Measurements from ENCODE around the gene CDC42BPA. TPM values are rescaled to one million over a fixed set of nuclear protein-coding genes. Genes with fewer than 3 reads are reported as not detected.

The CDC42BPA gene
- total and polyA plus RNA-seq, 2 of the 8 experiments (the other 6 are each of a cell fraction or from before 2014, with no cell fraction given), result 7.1 to 28.5 TPM

GRCh38 chr1:226987623-226988333, 330.5 kb downstream of the CDC42BPA start:
- ChIA-PET POLR2A (ENCODE audit: partially characterized antibody) (no interaction called here), CTCF (ENCODE audit: partially characterized antibody) (interaction anchor here (0.6 to 1.6 kb wide), 2 partner anchors 76 to 459 kb away, joined by 4 read pairs; no protein-coding TSS in a partner anchor)
- Histone ChIP-seq H3K4me3 (ENCODE audit: extremely low read depth in 1 of 4, insufficient read depth in 2 of 4, low read depth in 3 of 4, low read length in 4 of 4) (no peak overlapping the region), H3K4me1 (replicated peaks in 1 of 4; ENCODE audit: control insufficient read depth in 3 of 4, insufficient read depth in 4 of 4, low read length in 3 of 4) (peaks cover 0 to 10% (median 3%) of the 10 kb centered on the region in 4 experiments; a peak in 3 of 7 replicates), H4K91ac (replicated peaks; ENCODE audit: insufficient read length, low read length) (no peak overlapping the region), H2AK5ac (ENCODE audit: low read depth, low read length) (no peak overlapping the region), H3K9ac (replicated peaks in 1 of 4; ENCODE audit: extremely low read depth in 1 of 4, low read depth in 3 of 4, low read length in 3 of 4) (no peak overlapping the region; a peak in 1 of 7 replicates), H3K18ac (ENCODE audit: extremely low read depth, low read length) (no peak overlapping the region), H3K79me1 (ENCODE audit: low read depth, low read length) (no peaks in the 10 kb centered on the region), H3K27me3 (replicated peaks in 1 of 4; ENCODE audit: control insufficient read depth in 3 of 4, extremely low read depth in 1 of 4, insufficient read depth in 3 of 4, low read length in 3 of 4) (no peaks in the 10 kb centered on the region), H2AFZ (ENCODE audit: low read length) (no peak overlapping the region), H2BK120ac (replicated peaks; ENCODE audit: low read depth, low read length) (no peak overlapping the region), H3K4ac (replicated peaks; ENCODE audit: insufficient read length, low read depth, low read length) (no peak overlapping the region), H2BK20ac (ENCODE audit: low read length) (no peak overlapping the region), H3K23me2 (ENCODE audit: low read depth, low read length) (no peaks in the 10 kb centered on the region), H2BK15ac (ENCODE audit: low read length) (no peak overlapping the region), H2BK12ac (ENCODE audit: low read depth, low read length) (no peak overlapping the region), H4K5ac (ENCODE audit: insufficient read length, low read depth, low read length) (no peak overlapping the region), H2BK5ac (ENCODE audit: low read depth, low read length) (no peak overlapping the region; the same call in 1 of the 2 replicates), H3K56ac (replicated peaks; ENCODE audit: insufficient read length, low read depth, low read length) (no peak overlapping the region), H3K36me3 (ENCODE audit: control insufficient read depth in 2 of 4, insufficient read depth in 4 of 4, low read length in 3 of 4) (peaks cover 0 to 9% (median 6%) of the 10 kb centered on the region in 4 experiments; a peak in 6 of 8 replicates), H3K79me2 (ENCODE audit: control insufficient read depth in 1 of 2, insufficient read depth in 2 of 2, low read length in 2 of 2) (no peaks in the 10 kb centered on the region), H3K9me3 (ENCODE audit: insufficient read depth in 2 of 2, low read depth in 1 of 2, low read length in 1 of 2) (no peaks in the 10 kb centered on the region), H3K4me2 (ENCODE audit: insufficient read depth in 1 of 2, low read depth in 2 of 2, low read length in 2 of 2) (no peak overlapping the region), H3K14ac (ENCODE audit: insufficient read length) (no peak overlapping the region), H4K8ac (ENCODE audit: extremely low read depth, insufficient read depth, low read length) (no peak overlapping the region), H4K20me1 (replicated peaks in 1 of 2; ENCODE audit: control insufficient read depth in 1 of 2, insufficient read depth in 2 of 2, low read length in 2 of 2) (peaks cover 2% of the 10 kb centered on the region in 2 experiments), H3K23ac (ENCODE audit: insufficient read length) (no peak overlapping the region), H3K27ac (ENCODE audit: low read depth, low read length) (no peak overlapping the region)
- 91% methylated on average over 16 of the region's 16 CpGs; no CpG with 5 or more reads in 1 of the 2 experiments for WGBS, 2 experiments (ENCODE audit: extremely low coverage in 1 of 2, insufficient coverage in 1 of 2, insufficient read length in 1 of 2, insufficient replicate concordance in 2 of 2, low coverage in 1 of 2, low lambda C conversion rate in 2 of 2, missing lambda C conversion rate in 1 of 2)
- FAIRE-seq, result no peak
- no peak for DNase-seq (ENCODE audit: low read depth in 1 of 2, low spot score in 2 of 2)
- TF ChIP-seq EZH2 (IDR thresholded peaks at IDR 0.05; ENCODE audit: low read depth, low read length, severe bottlenecking) (no peak), ASH2L (IDR thresholded peaks at IDR 0.05; ENCODE audit: low read length) (no peak), JUND (IDR thresholded peaks at IDR 0.05; ENCODE audit: low read length) (no peak), JUN (IDR thresholded peaks at IDR 0.05; ENCODE audit: low read depth, low read length) (no peak), CEBPB (IDR thresholded peaks at IDR 0.05; ENCODE audit: low read depth, low read length) (no peak), ATF3 (IDR thresholded peaks at IDR 0.05; ENCODE audit: insufficient read depth, low read depth, low read length) (no peak), CBX5 (IDR thresholded peaks at IDR 0.05; ENCODE audit: low read depth, low read length) (no peak), SIRT6 (IDR thresholded peaks at IDR 0.05; ENCODE audit: low read length) (no peak), BCL11A (IDR thresholded peaks at IDR 0.05; ENCODE audit: low read depth in 2 of 2, low read length in 2 of 2) (no peak), SP1 (IDR thresholded peaks at IDR 0.05; ENCODE audit: low read depth, low read length) (no peak), TBP (IDR thresholded peaks at IDR 0.05; ENCODE audit: low read depth, low read length) (no peak), BRCA1 (IDR thresholded peaks at IDR 0.05; ENCODE audit: low read depth, low read length) (no peak), CHD1 (IDR thresholded peaks at IDR 0.05; ENCODE audit: low read depth, low read length) (no peak)

Data from H1 (cell line).